SK-N-SH (cell line): ENCODE results near the gene TENT5A. TPM values are rescaled to one million over a fixed set of nuclear protein-coding genes. Genes with fewer than 3 reads are reported as not detected.

ENCODE experiments used
- CTCF ChIA-PET: fragments of 300-600, 350-600 bp; formaldehyde crosslinking; extraction: SDS; loops from one replicate; lab custom pipeline; 2021; lab: Yijun Ruan, JAX
- POLR2A ChIA-PET: fragments of 350-600 bp; sonication (Branson Sonifier 250); formaldehyde crosslinking; extraction: SDS; loops from one replicate; lab custom pipeline; 2020; ENCODE audit warnings: antibody characterized with exemption, inconsistent platforms; lab: Yijun Ruan, JAX
- DNase-seq: peaks from one replicate; pipeline ENCODE4 v3.0.0; 2012
- H2AFZ ChIP-seq: fragments of 200-600 bp; sonication (generic); 2 replicates; pipeline ENCODE4 v1.8.1; 2016; ENCODE audit warnings: antibody characterized with exemption, mild to moderate bottlenecking, low read depth
- H3F3A ChIP-seq: fragments of 200-600 bp; sonication (generic); replicated peaks from 2 replicates; pipeline ENCODE3; 2016; ENCODE audit warnings: antibody characterized with exemption, mild to moderate bottlenecking; ENCODE audit not compliant: insufficient read depth
- H3K27ac ChIP-seq, 2 experiments: fragments of 200-500 bp in 1 of 2; fragments of 200-600 bp in 1 of 2; sonication (Bioruptor generic) in 1 of 2; sonication (generic), shearing (Covaris generic) in 1 of 2; 2 replicates each; pipeline versions ENCODE4 v1.5.1 to v1.6.1; 2014 to 2016; ENCODE audit warnings: low read depth in 2 of 2, inconsistent platforms in 1 of 2, low read length in 1 of 2, mild to moderate bottlenecking in 1 of 2, mixed read lengths in 1 of 2
- H3K27me3 ChIP-seq: fragments of 200-600 bp; sonication (generic), shearing (Covaris generic); 2 replicates; pipeline ENCODE4 v1.6.1; 2016; ENCODE audit warnings: mixed run types; ENCODE audit not compliant: insufficient read depth
- H3K36me3 ChIP-seq, 2 experiments: fragments of 200-500 bp in 1 of 2; fragments of 200-600 bp in 1 of 2; sonication (Bioruptor generic) in 1 of 2; sonication (generic) in 1 of 2; replicated peaks in 1 of 2; 2 replicates each; pipeline versions ENCODE3 to v1.5.1; 2014 to 2016; ENCODE audit warnings: low read length in 1 of 2, mild to moderate bottlenecking in 1 of 2; ENCODE audit not compliant: insufficient read depth in 2 of 2, control insufficient read depth in 1 of 2
- H3K4me1 ChIP-seq, 2 experiments: fragments of 200-500 bp in 1 of 2; fragments of 200-600 bp in 1 of 2; sonication (Bioruptor generic) in 1 of 2; sonication (generic), shearing (Covaris generic) in 1 of 2; 2 replicates each; pipeline versions ENCODE4 v1.5.1 to v1.6.1; 2014 to 2016; ENCODE audit warnings: low read depth in 1 of 2, low read length in 1 of 2, mixed run types in 1 of 2; ENCODE audit not compliant: insufficient read depth in 2 of 2, control insufficient read depth in 1 of 2
- H3K4me2 ChIP-seq: fragments of 200-600 bp; sonication (generic), shearing (Covaris generic); 2 replicates; pipeline ENCODE4 v1.6.1; 2017; ENCODE audit warnings: mixed run types
- H3K4me3 ChIP-seq, 2 experiments: fragments of 200-500 bp in 1 of 2; fragments of 200-600 bp in 1 of 2; sonication (Bioruptor generic) in 1 of 2; sonication (generic), shearing (Covaris generic) in 1 of 2; 2 replicates each; pipeline versions ENCODE4 v1.5.1 to v1.8.1; 2014 to 2016; ENCODE audit warnings: low read depth in 2 of 2, inconsistent platforms in 1 of 2, low read length in 1 of 2, mild to moderate bottlenecking in 1 of 2, mixed read lengths in 1 of 2, moderate library complexity in 1 of 2
- H3K79me2 ChIP-seq: fragments of 200-600 bp; sonication (generic); 2 replicates; pipeline ENCODE4 v1.8.1; 2017; ENCODE audit warnings: mild to moderate bottlenecking; ENCODE audit not compliant: insufficient read depth
- H3K9ac ChIP-seq: fragments of 200-600 bp; sonication (generic); 2 replicates; pipeline ENCODE4 v1.6.1; 2017; ENCODE audit warnings: mixed run types
- H3K9me2 ChIP-seq: fragments of 200-600 bp; sonication (generic); 2 replicates; pipeline ENCODE4 v1.6.1; 2017; ENCODE audit warnings: mixed run types
- H3K9me3 ChIP-seq: fragments of 200-600 bp; sonication (generic); 2 replicates; pipeline ENCODE4 v1.6.1; 2017; ENCODE audit warnings: mixed run types, mild to moderate bottlenecking, moderate library complexity
- H4K20me1 ChIP-seq: fragments of 200-600 bp; sonication (generic); 2 replicates; pipeline ENCODE4 v1.6.1; 2017; ENCODE audit warnings: mild to moderate bottlenecking, mixed run types; ENCODE audit not compliant: insufficient read depth
- CHD2 ChIP-seq: fragments of 150-350 bp; IDR thresholded peaks from 2 replicates; pipeline ENCODE4 v1.6.1; 2018; ENCODE audit warnings: low read length; ENCODE audit not compliant: partially characterized antibody
- CTCF ChIP-seq: fragments of 200-600 bp; sonication (generic); IDR thresholded peaks from 2 replicates; pipeline ENCODE4 v1.6.1; 2017; ENCODE audit warnings: antibody characterized with exemption, mild to moderate bottlenecking, moderate library complexity
- ELF1 ChIP-seq: IDR thresholded peaks from 2 replicates; pipeline ENCODE4 v1.4.0; 2012
- EZH2phosphoT487 ChIP-seq: fragments of 200-600 bp; sonication (generic); IDR thresholded peaks from 2 replicates; pipeline ENCODE4 v1.6.1; 2017; ENCODE audit warnings: low read depth, mixed run types, mild to moderate bottlenecking, antibody characterized with exemption, moderate library complexity, borderline replicate concordance
- FOSL2 ChIP-seq: IDR thresholded peaks from 2 replicates; pipeline ENCODE4 v1.4.0; 2012; ENCODE audit warnings: low read depth, mild to moderate bottlenecking, moderate library complexity, borderline replicate concordance
- FOXJ3 ChIP-seq: sonication (generic); formaldehyde crosslinking; IDR thresholded peaks from 2 replicates; pipeline ENCODE4 v1.5.1; 2020; ENCODE audit warnings: mild to moderate bottlenecking, missing genetic modification reagents
- FOXM1 ChIP-seq: IDR thresholded peaks from 2 replicates; pipeline ENCODE4 v1.4.0; 2012; ENCODE audit warnings: low read depth, mild to moderate bottlenecking
- GABPA ChIP-seq: IDR thresholded peaks from 2 replicates; pipeline ENCODE4 v1.4.0; 2012; ENCODE audit warnings: low read depth, mild to moderate bottlenecking
- GATA2 ChIP-seq: sonication (generic); formaldehyde crosslinking; IDR thresholded peaks from 2 replicates; pipeline ENCODE4 v1.5.0; 2020; ENCODE audit warnings: mild to moderate bottlenecking, missing genetic modification reagents
- IRF3 ChIP-seq: fragments of 150-350 bp; IDR thresholded peaks from 2 replicates; pipeline ENCODE4 v1.6.1; 2016; ENCODE audit warnings: mild to moderate bottlenecking, low read depth, low read length
- JUND ChIP-seq: IDR thresholded peaks from 2 replicates; pipeline ENCODE4 v1.4.0; 2012
- MEF2A ChIP-seq: IDR thresholded peaks from 2 replicates; pipeline ENCODE4 v1.4.0; 2012; ENCODE audit warnings: low read depth, borderline replicate concordance
- MXI1 ChIP-seq: IDR thresholded peaks from 2 replicates; pipeline ENCODE4 v1.6.1; 2012; ENCODE audit warnings: mild to moderate bottlenecking, low read depth, low read length, improper control_type of control experiment
- RAD21 ChIP-seq: IDR thresholded peaks from 2 replicates; pipeline ENCODE4 v1.6.1; 2012; ENCODE audit warnings: mild to moderate bottlenecking, low read length
- RXRA ChIP-seq: IDR thresholded peaks from 2 replicates; pipeline ENCODE4 v1.4.0; 2012; ENCODE audit warnings: low read depth, mild to moderate bottlenecking, borderline replicate concordance
- SIN3A ChIP-seq: IDR thresholded peaks from 2 replicates; pipeline ENCODE4 v1.6.1; 2012; ENCODE audit warnings: low read depth, mild to moderate bottlenecking, low read length, moderate library complexity, borderline replicate concordance
- SMC3 ChIP-seq: IDR thresholded peaks from 2 replicates; pipeline ENCODE4 v1.6.1; 2012; ENCODE audit warnings: low read depth, low read length, improper control_type of control experiment
- USF1 ChIP-seq: IDR thresholded peaks from 2 replicates; pipeline ENCODE4 v1.4.0; 2012; ENCODE audit warnings: low read depth, borderline replicate concordance
- USF2 ChIP-seq: fragments of 150-350 bp; IDR thresholded peaks from 2 replicates; pipeline ENCODE4 v1.6.1; 2017; ENCODE audit warnings: antibody characterized with exemption, low read length, low read depth, borderline replicate concordance
- ZBTB33 ChIP-seq: IDR thresholded peaks from 2 replicates; pipeline ENCODE4 v1.4.0; 2012; ENCODE audit warnings: low read depth, borderline replicate concordance
- WGBS: methylation state at CpG from one replicate; pipeline ENCODE4 v1.1.6; 2017; ENCODE audit warnings: low lambda C conversion rate; 5-methylcytosine and 5-hydroxymethylcytosine counted together
- polyA plus RNA-seq, 3 experiments: library from polyadenylated mRNA; depleted of rRNA; stranded (reverse); fragments of >200 nt; gene quantifications; 2 replicates each; pipeline ENCODE4 v1.2.3, GENCODE V29; 2012

TENT5A gene
- polyA plus RNA-seq, 1 of the 3 experiments (the other 2 are of a cell fraction): 4.9 TPM

GRCh38 chr6:81725127-81725526, 27.4 kb downstream of the TENT5A start:
- no peak for DNase-seq
- H3K4me2 ChIP-seq: no peak overlapping the region
- no peaks in the 10 kb centered on the region for H3K79me2 ChIP-seq
- H3K27me3 ChIP-seq: no peaks in the 10 kb centered on the region
- no peaks in the 10 kb centered on the region for H3K9me2 ChIP-seq
- no peak overlapping the region for H3K4me3 ChIP-seq
- no peak overlapping the region for H3K9ac ChIP-seq
- CTCF ChIA-PET: interaction anchor here (0.6 to 0.7 kb wide), 2 partner anchors 8 to 1729 kb away, joined by 3 read pairs; no protein-coding TSS in a partner anchor
- H3K4me1 ChIP-seq: no peaks in the 10 kb centered on the region; a peak in 1 of 4 replicates
- no peaks in the 10 kb centered on the region for H3K36me3 ChIP-seq
- H3K27ac ChIP-seq: no peak overlapping the region
- H3F3A ChIP-seq: no peaks in the 10 kb centered on the region
- TF ChIP-seq SMC3 (no peak), USF1 (no peak), ELF1 (no peak), GATA2 (CRISPR knock-in tag) (no peak), MXI1 (no peak), RAD21 (no peak)
- POLR2A ChIA-PET: no interaction called here
- H4K20me1 ChIP-seq: no peaks in the 10 kb centered on the region
- H2AFZ ChIP-seq: no peak overlapping the region
- no peaks in the 10 kb centered on the region for H3K9me3 ChIP-seq
- WGBS: 59% methylated on average over 2 of the region's 2 CpGs

- no peaks in the 10 kb centered on the region for H4K20me1 ChIP-seq
- no peaks in the 10 kb centered on the region for H3K36me3 ChIP-seq
- no peaks in the 10 kb centered on the region for H3K27me3 ChIP-seq
- no peaks in the 10 kb centered on the region for H3F3A ChIP-seq
- no peak for DNase-seq
- no peak overlapping the region for H2AFZ ChIP-seq
- no peak overlapping the region for H3K4me3 ChIP-seq
- no peak for TF ChIP-seq SIN3A
- no peak for TF ChIP-seq FOXJ3 (CRISPR knock-in tag)
- no peak for TF ChIP-seq USF2
- TF ChIP-seq GABPA: no peak
- no peak for TF ChIP-seq ELF1
- no peak for TF ChIP-seq CTCF
- TF ChIP-seq EZH2phosphoT487: no peak
- TF ChIP-seq MEF2A: no peak
- no peak for TF ChIP-seq JUND
- no peak for TF ChIP-seq CHD2
- TF ChIP-seq SMC3: no peak
- no peak for TF ChIP-seq RXRA
- TF ChIP-seq IRF3: no peak
- TF ChIP-seq MXI1: no peak
- no peak for TF ChIP-seq ZBTB33
- TF ChIP-seq FOXM1: no peak
- TF ChIP-seq FOSL2: no peak
- H3K9me2 ChIP-seq: no peaks in the 10 kb centered on the region
- CTCF ChIA-PET: interaction anchor here (0.9 kb wide), 1 partner anchor 30 kb away, joined by 3 read pairs; the partner anchor contains the start of gene TENT5A
- WGBS: 36% methylated on average over 1 of the region's 1 CpG
- no peaks in the 10 kb centered on the region; a peak in 1 of 4 replicates for H3K4me1 ChIP-seq
- H3K9ac ChIP-seq: no peak overlapping the region
- H3K27ac ChIP-seq: no peak overlapping the region
- H3K79me2 ChIP-seq: no peaks in the 10 kb centered on the region
- POLR2A ChIA-PET: no interaction called here
- no peak overlapping the region for H3K4me2 ChIP-seq
- no peaks in the 10 kb centered on the region for H3K9me3 ChIP-seq
These were observed 29.8 kb downstream of the TENT5A start for GRCh38 chr6:81722506-81723223.
